Activated CD4-positive, alpha-beta T cell treated with anti-CD3 and anti-CD28 coated beads for 36 hours (primary cell): ENCODE results near the gene NRL. TPM values are rescaled to one million over a fixed set of nuclear protein-coding genes. Genes with fewer than 3 reads are reported as not detected.

Source experiments
- ATAC-seq: fragments of 200-7000 bp; cut with Tn5 transposase; one replicate; pipeline ENCODE4 v1.10.0; 2021; ENCODE audit warnings: mild to moderate bottlenecking, moderate library complexity
- CTCF ChIA-PET: fragments of 350-600 bp; sonication (Branson Sonifier 250); formaldehyde crosslinking; loops from one replicate; lab custom pipeline; 2021; ENCODE audit warnings: antibody characterized with exemption; lab: Charles Lee
- POLR2A ChIA-PET: fragments of 350-600 bp; sonication (Branson Sonifier 250); formaldehyde crosslinking; loops from one replicate; lab custom pipeline; 2021; ENCODE audit warnings: antibody characterized with exemption, inconsistent platforms; lab: Charles Lee
- DNase-seq: peaks from one replicate; pipeline ENCODE4 v3.0.0-alpha.2; 2020
- H3K27ac Mint-ChIP-seq: one replicate; pipeline ENCODE4 v1.8.0; 2021; ENCODE audit warnings: mixed read lengths
- H3K27me3 Mint-ChIP-seq: one replicate; pipeline ENCODE4 v1.8.0; 2021; ENCODE audit warnings: mixed read lengths
- H3K36me3 Mint-ChIP-seq: one replicate; pipeline ENCODE4 v1.8.0; 2021; ENCODE audit warnings: low read depth, mixed read lengths
- H3K4me1 Mint-ChIP-seq: one replicate; pipeline ENCODE4 v1.8.0; 2021; ENCODE audit warnings: mixed read lengths
- H3K4me3 Mint-ChIP-seq: one replicate; pipeline ENCODE4 v1.8.0; 2021; ENCODE audit warnings: mild to moderate bottlenecking, moderate library complexity, mixed read lengths
- H3K9me3 Mint-ChIP-seq: one replicate; pipeline ENCODE4 v1.8.0; 2021; ENCODE audit warnings: low read depth, mixed read lengths
- intact Hi-C, 2 experiments: fragments of 100-400 bp; cut with DNase I in 1 of 2; cut with micrococcal nuclease in 1 of 2; formaldehyde crosslinking; loops; one replicate each; pipeline versions ENCODE4 v1.14.2 to v1.15.1; 2022 to 2024; cut with DNase I, micrococcal nuclease
- total RNA-seq, 2 experiments: library from RNA; stranded (reverse); gene quantifications; one replicate each; pipeline ENCODE4 v1.2.3, GENCODE V29; 2021

NRL gene
- total RNA-seq, 2 experiments from 2014 or later, result 1.5 to 1.6 TPM

GRCh38 chr14:24074625-24075484, 39.9 kb downstream of the NRL start:
- Mint-ChIP-seq H3K36me3 (no peaks in the 10 kb centered on the region), H3K27ac (no peak overlapping the region), H3K9me3 (no peaks in the 10 kb centered on the region), H3K27me3 (peaks cover 5% of the 10 kb centered on the region), H3K4me1 (peaks cover 12% of the 10 kb centered on the region), H3K4me3 (no peak overlapping the region)
- CTCF ChIA-PET, result interaction anchor here (0.7 to 2.2 kb wide), 5 partner anchors 16 to 201 kb away, joined by 3 to 14 read pairs (median 4); partner anchors contain the start of genes DCAF11 and NRL
- POLR2A ChIA-PET, result no interaction called here
- intact Hi-C loops, result no loop called here
- ATAC-seq, result no peak
- no peak for DNase-seq

GRCh38 chr14:24072881-24073877, 41.6 kb downstream of the NRL start:
- no peak overlapping the region for H3K27ac Mint-ChIP-seq
- no peaks in the 10 kb centered on the region for H3K36me3 Mint-ChIP-seq
- ChIA-PET CTCF (interaction anchor here (0.7 to 1.5 kb wide), 5 partner anchors 10 to 663 kb away, joined by 3 to 4 read pairs (median 3); no protein-coding TSS in a partner anchor), POLR2A (no interaction called here)
- DNase-seq, result no peak
- H3K9me3 Mint-ChIP-seq, result no peaks in the 10 kb centered on the region
- no peak overlapping the region for H3K4me3 Mint-ChIP-seq
- H3K27me3 Mint-ChIP-seq, result peaks cover 9% of the 10 kb centered on the region
- H3K4me1 Mint-ChIP-seq, result peaks cover 8% of the 10 kb centered on the region
- intact Hi-C loops, result no loop called here
- ATAC-seq, result no peak

GRCh38 chr14:24072436-24072835, 42.3 kb downstream of the NRL start:
- CTCF ChIA-PET, result interaction anchor here (0.5 to 1.5 kb wide), 3 partner anchors 10 to 464 kb away, joined by 3 to 4 read pairs (median 3); no protein-coding TSS in a partner anchor
- POLR2A ChIA-PET, result no interaction called here
- no peak for ATAC-seq

GRCh38 chr14:24071836-24072430, 42.8 kb downstream of the NRL start:
- H3K27me3 Mint-ChIP-seq, result peaks cover 9% of the 10 kb centered on the region
- H3K36me3 Mint-ChIP-seq, result no peaks in the 10 kb centered on the region
- CTCF ChIA-PET, result interaction anchor here (0.5 to 1.5 kb wide), 3 partner anchors 11 to 463 kb away, joined by 3 to 4 read pairs (median 3); no protein-coding TSS in a partner anchor
- DNase-seq, result no peak
- no peak for ATAC-seq
- H3K4me3 Mint-ChIP-seq, result no peak overlapping the region
- intact Hi-C loops, result loop anchor here in 1 of 2 experiments (1.0 kb wide), 1 partner anchor 19 kb away; no protein-coding TSS in a partner anchor
- no peaks in the 10 kb centered on the region for H3K9me3 Mint-ChIP-seq
- POLR2A ChIA-PET, result interaction anchor here (0.7 kb wide), 1 partner anchor 7 kb away, joined by 3 read pairs; no protein-coding TSS in a partner anchor
- H3K4me1 Mint-ChIP-seq, result peaks cover 8% of the 10 kb centered on the region
- H3K27ac Mint-ChIP-seq, result no peak overlapping the region

More at GRCh38 chr14:24072436-24072835, 42.3 kb downstream of the NRL start:
- intact Hi-C loops, result no loop called here
- Mint-ChIP-seq H3K36me3 (no peaks in the 10 kb centered on the region), H3K9me3 (no peaks in the 10 kb centered on the region), H3K27me3 (peaks cover 9% of the 10 kb centered on the region), H3K4me1 (peaks cover 8% of the 10 kb centered on the region), H3K27ac (no peak overlapping the region), H3K4me3 (no peak overlapping the region)
- no peak for DNase-seq

DNA sequence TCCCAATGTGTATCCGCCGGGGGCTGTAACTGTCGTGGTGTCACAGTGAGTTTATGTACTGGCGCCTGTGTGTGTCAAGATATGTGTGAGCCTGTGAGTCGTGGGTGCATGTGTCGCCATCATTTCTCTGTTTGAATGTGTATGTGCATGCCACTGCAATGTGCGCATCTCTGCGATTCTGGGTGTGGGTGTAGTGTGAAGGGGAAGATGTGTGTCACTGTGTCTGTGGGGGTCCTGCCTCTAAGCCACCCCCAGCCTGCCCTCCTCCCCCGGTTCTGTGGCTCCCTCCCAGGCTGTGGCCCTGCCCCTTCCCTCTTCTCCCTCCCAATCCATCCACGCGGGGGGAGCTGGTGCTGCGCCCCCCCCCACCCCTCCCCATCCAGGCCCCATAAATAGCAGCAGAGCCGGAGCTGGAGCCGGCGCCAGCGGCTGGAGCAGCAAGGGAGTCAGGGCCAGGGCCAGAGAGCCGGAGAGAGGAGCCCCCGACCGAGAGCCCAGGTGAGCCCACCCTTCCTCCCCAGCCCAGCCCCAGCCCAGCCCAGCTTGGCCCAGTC, 43.5 kb downstream of the NRL start, which contains the start of gene CPNE6:
TSS of gene CPNE6 (plus strand) at position 419 of the 554 bp plus-strand sequence. CDS start 1,375 bp downstream, outside the sequence.
- Mint-ChIP-seq H3K27ac (peak within 1 kb of the TSS; percentile 10), H3K27me3 (peaks cover 9% of the 10 kb centered on the region), H3K36me3 (no peaks in the 10 kb centered on the region), H3K4me1 (peaks cover 8% of the 10 kb centered on the region), H3K4me3 (no peak within 1 kb of the TSS), H3K9me3 (no peaks in the 10 kb centered on the region)
- ChIA-PET POLR2A (interaction anchor here (0.7 kb wide), 1 partner anchor 8 kb away, joined by 3 read pairs; no protein-coding TSS in a partner anchor), CTCF (interaction anchor here (0.7 to 1.1 kb wide), 3 partner anchors 12 to 37 kb away, joined by 3 read pairs; no protein-coding TSS in a partner anchor)
- ATAC-seq (peak; percentile 96), DNase-seq (peak; percentile 81)
- intact Hi-C loops, result loop anchor here in 1 of 2 experiments (1.0 kb wide), 1 partner anchor 18 kb away; no protein-coding TSS in a partner anchor

DNA sequence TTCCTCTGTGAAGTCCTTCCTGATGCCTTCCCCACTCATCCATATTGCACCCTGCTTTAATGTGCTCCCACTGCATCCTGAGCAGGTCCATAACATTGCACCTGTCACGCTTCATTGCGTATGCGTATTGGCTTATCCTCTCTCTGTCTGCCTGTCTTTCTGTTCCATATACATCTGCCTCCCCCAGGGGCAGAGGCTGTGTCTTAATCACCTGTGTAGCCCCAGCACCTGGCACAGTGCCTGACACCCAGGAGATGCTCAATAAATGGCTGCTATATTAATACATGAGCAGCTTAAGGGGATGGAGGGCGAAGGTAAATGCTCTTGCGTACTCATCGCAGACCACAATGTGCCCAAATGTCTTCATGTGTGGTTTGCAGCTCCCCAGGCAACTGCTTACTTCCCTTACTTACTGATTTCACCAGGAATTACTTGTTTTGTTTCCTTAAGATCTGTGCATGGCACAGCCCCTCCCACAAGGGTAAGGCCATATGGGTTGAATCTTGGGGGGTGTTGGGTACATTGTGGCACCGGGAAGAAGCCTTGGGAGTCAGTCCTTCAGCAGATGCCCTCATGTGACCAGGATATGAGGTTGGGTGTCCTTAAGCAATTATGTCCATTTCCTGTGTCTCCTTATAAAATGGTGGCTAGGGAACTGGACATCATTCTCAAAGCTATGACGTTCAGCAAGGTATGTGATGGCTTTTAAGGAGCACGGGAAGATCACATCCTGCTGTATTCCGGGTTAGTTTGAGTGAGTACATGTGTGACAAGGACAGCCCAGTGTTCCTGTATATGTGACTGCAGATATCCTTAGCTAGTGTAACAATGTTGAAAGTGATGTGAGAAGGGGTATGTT, 44.2 kb downstream of the NRL start:
- Mint-ChIP-seq H3K27me3 (peaks cover 9% of the 10 kb centered on the region), H3K4me3 (no peak overlapping the region), H3K9me3 (no peaks in the 10 kb centered on the region), H3K36me3 (no peaks in the 10 kb centered on the region), H3K27ac (peak overlapping the region; percentile 10), H3K4me1 (peaks cover 8% of the 10 kb centered on the region)
- intact Hi-C loops, result loop anchor here in 1 of 2 experiments (1.0 kb wide), 1 partner anchor 17 kb away; no protein-coding TSS in a partner anchor
- ChIA-PET POLR2A (no interaction called here), CTCF (interaction anchor here (0.7 to 2.0 kb wide), 4 partner anchors 12 to 38 kb away, joined by 3 to 8 read pairs (median 3); no protein-coding TSS in a partner anchor)
- ATAC-seq (no peak), DNase-seq (no peak)

DNA sequence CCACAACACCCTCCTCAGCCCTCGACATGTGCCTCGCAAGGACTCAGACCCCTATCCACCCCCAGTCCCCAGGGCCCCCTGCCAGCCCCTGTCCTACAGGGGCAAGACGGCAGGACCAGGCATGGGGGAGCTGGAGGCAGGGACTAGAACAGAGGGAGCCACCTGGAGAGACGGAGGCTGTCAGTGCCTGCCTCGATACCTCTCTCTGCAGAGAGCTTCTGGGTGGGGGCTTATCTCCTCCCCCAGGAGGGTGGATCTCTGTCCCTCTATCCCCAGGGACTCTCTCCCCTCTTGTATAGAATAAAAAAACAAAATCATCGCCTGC, 45.4 kb downstream of the NRL start:
- no peak for ATAC-seq
- DNase-seq, result no peak
- H3K27me3 Mint-ChIP-seq, result peaks cover 9% of the 10 kb centered on the region
- peaks cover 8% of the 10 kb centered on the region for H3K4me1 Mint-ChIP-seq
- POLR2A ChIA-PET, result interaction anchor here (0.5 to 0.6 kb wide), 2 partner anchors 65 to 1153 kb away, joined by 3 read pairs; no protein-coding TSS in a partner anchor
- H3K36me3 Mint-ChIP-seq, result no peaks in the 10 kb centered on the region
- H3K9me3 Mint-ChIP-seq, result no peaks in the 10 kb centered on the region
- H3K27ac Mint-ChIP-seq, result no peak overlapping the region
- CTCF ChIA-PET, result interaction anchor here (0.6 to 2.0 kb wide), 4 partner anchors 11 to 39 kb away, joined by 3 to 8 read pairs (median 6); no protein-coding TSS in a partner anchor
- no peak overlapping the region for H3K4me3 Mint-ChIP-seq
- intact Hi-C loops, result no loop called here

GRCh38 chr14:24068711-24069410, 45.9 kb downstream of the NRL start:
- H3K27me3 Mint-ChIP-seq, result peaks cover 9% of the 10 kb centered on the region
- no peak overlapping the region for H3K27ac Mint-ChIP-seq
- intact Hi-C loops, result no loop called here
- peaks cover 8% of the 10 kb centered on the region for H3K4me1 Mint-ChIP-seq
- ATAC-seq (no peak), DNase-seq (no peak)
- no peaks in the 10 kb centered on the region for H3K36me3 Mint-ChIP-seq
- POLR2A ChIA-PET, result interaction anchor here (0.6 to 0.7 kb wide), 2 partner anchors 65 to 230 kb away, joined by 3 to 5 read pairs; no protein-coding TSS in a partner anchor
- CTCF ChIA-PET, result interaction anchor here (0.6 to 2.0 kb wide), 4 partner anchors 11 to 40 kb away, joined by 3 to 8 read pairs (median 6); no protein-coding TSS in a partner anchor
- H3K9me3 Mint-ChIP-seq, result no peaks in the 10 kb centered on the region
- H3K4me3 Mint-ChIP-seq, result no peak overlapping the region
